ENCODE results near the gene PRKCD.

GRCh38 chr3:53123953-53124352, 37.1 kb upstream of the PRKCD start:
- TF ChIP-seq REST (IDR thresholded peaks at IDR 0.05; ENCODE audit: insufficient read depth in 1 of 2, low read depth in 2 of 2, low read length in 2 of 2): no peak
- no peak for TF ChIP-seq POLR2AphosphoS5 (IDR thresholded peaks at IDR 0.05; ENCODE audit: low read depth, low read length)
- TF ChIP-seq FOXP2 (optimal IDR thresholded peaks at IDR 0.05; ENCODE audit: borderline replicate concordance, extremely low read depth, extremely low read length, insufficient read depth): no peak
- TF ChIP-seq TAF1 (IDR thresholded peaks at IDR 0.05; ENCODE audit: borderline replicate concordance, insufficient read depth, low read length): no peak
- TF ChIP-seq SIN3A (IDR thresholded peaks at IDR 0.05; ENCODE audit: borderline replicate concordance, insufficient read depth, low read length): no peak
